Testis (tissue), 2 donors: ENCODE measurements around the gene GCC2.

ENCODE experiments used
- POLR2A ChIP-seq: fragments of 450-650 bp; IDR thresholded peaks from one replicate; pipeline ENCODE4 v1.6.1; 2017; ENCODE audit warnings: antibody characterized with exemption, mild to moderate bottlenecking, moderate library complexity
- TF ChIP-seq, protein P1 (sequence below), 3 experiments: fragments of 450-650 bp in 2 of 3; fragments of 200-600 bp in 1 of 3; sonication (generic) in 1 of 3; IDR thresholded peaks; one replicate each; pipeline ENCODE4 v1.5.1; 2016 to 2019; ENCODE audit warnings: antibody characterized with exemption in 3 of 3, mild to moderate bottlenecking in 2 of 3, moderate library complexity in 1 of 3

DNA sequence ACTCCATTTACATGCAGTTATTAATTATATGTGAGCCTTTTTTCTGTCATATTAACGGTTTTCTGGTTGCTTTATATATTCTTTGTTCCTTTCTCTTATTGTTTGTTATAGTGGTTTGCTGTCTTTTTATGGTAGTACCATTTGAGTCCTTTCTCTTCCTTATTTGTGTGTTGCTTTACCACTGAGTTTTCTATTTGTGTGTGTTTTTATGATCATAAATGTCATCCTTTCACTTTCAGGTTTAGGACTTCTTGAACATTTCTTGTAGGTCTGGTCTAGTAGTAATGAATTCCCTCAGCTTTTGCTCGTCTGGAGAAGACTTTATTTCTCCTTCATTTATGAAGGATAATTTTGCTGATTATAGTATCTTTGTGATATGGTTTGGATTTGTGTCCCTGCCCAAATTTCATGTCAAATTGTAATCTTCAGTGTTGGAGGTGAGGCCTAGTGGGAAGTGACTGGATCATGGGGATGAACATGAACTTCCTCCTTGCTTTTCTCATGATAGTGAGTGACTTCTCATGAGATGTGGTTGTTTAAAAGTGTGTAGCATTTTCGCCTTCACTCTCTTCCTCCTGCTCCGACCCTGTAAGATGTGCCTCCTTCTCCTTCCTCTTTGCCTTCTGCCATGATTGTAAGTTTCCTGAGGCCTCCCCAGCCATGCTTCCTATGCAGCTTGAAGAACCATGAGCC lies 11.5 kb downstream of the GCC2 start:
- TF ChIP-seq, protein P1, sequence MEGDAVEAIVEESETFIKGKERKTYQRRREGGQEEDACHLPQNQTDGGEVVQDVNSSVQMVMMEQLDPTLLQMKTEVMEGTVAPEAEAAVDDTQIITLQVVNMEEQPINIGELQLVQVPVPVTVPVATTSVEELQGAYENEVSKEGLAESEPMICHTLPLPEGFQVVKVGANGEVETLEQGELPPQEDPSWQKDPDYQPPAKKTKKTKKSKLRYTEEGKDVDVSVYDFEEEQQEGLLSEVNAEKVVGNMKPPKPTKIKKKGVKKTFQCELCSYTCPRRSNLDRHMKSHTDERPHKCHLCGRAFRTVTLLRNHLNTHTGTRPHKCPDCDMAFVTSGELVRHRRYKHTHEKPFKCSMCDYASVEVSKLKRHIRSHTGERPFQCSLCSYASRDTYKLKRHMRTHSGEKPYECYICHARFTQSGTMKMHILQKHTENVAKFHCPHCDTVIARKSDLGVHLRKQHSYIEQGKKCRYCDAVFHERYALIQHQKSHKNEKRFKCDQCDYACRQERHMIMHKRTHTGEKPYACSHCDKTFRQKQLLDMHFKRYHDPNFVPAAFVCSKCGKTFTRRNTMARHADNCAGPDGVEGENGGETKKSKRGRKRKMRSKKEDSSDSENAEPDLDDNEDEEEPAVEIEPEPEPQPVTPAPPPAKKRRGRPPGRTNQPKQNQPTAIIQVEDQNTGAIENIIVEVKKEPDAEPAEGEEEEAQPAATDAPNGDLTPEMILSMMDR (IDR thresholded peaks at IDR 0.05): no peak
- no peak for TF ChIP-seq POLR2A
